ENCODE results near the gene RAP1A.

The RAP1A gene

GRCh38 chr1:111732718-111733117, 113.1 kb downstream of the RAP1A start:
- in situ Hi-C loops (cut with MboI; ENCODE audit: low sequenced_read_pairs, unreplicated experiment), result no loop called here
- DNase-seq (ENCODE audit: low spot score), result no peak
- TF ChIP-seq, protein P1, sequence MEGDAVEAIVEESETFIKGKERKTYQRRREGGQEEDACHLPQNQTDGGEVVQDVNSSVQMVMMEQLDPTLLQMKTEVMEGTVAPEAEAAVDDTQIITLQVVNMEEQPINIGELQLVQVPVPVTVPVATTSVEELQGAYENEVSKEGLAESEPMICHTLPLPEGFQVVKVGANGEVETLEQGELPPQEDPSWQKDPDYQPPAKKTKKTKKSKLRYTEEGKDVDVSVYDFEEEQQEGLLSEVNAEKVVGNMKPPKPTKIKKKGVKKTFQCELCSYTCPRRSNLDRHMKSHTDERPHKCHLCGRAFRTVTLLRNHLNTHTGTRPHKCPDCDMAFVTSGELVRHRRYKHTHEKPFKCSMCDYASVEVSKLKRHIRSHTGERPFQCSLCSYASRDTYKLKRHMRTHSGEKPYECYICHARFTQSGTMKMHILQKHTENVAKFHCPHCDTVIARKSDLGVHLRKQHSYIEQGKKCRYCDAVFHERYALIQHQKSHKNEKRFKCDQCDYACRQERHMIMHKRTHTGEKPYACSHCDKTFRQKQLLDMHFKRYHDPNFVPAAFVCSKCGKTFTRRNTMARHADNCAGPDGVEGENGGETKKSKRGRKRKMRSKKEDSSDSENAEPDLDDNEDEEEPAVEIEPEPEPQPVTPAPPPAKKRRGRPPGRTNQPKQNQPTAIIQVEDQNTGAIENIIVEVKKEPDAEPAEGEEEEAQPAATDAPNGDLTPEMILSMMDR (IDR thresholded peaks at IDR 0.05; ENCODE audit: borderline replicate concordance, control extremely low read depth, extremely low read depth, insufficient read depth, missing control alignments), result no peak

DNA sequence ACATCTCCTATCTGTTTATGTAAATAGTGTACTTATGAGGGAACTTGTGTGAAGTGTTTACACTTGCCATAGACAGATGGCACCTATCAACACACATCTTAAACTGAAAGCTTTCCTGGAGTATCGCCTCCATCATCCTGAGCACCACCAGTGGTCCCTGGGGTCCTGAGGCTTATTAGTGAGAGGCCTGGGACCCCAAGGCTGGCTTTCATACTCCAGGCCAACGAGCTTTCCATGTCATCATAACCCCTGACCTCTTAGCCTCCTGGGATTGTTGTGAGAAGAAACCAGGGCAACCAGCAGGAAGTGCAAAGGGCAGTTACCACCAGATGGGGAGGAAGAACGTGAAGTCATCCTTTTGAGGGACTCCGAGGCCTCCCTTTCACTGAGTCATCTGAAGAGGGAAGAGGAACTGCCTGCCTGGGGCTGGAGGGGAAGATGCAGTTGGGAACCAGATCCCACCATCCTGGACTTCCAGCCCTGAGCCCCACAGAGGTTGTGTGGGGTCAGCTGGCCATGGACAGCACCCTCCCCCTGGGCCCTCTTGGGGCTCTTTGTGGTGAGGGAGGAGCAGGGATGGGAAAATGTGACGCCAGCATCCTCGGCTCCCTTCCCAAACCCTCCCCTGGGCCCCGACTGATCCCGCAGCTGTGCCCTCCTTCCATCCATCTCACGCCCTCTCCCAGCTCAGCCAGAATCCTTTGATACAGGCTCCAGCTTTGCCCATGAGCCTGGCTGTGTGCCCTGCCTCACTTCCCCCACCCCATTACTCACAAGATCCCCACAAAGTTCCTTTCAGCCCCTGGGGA, 113.8 kb downstream of the RAP1A start:
- in situ Hi-C loops (cut with MboI; ENCODE audit: low sequenced_read_pairs, unreplicated experiment), result no loop called here
- TF ChIP-seq, protein P1 (IDR thresholded peaks at IDR 0.05; ENCODE audit: borderline replicate concordance, control extremely low read depth, extremely low read depth, insufficient read depth, missing control alignments), result no peak
- no peak for DNase-seq (ENCODE audit: low spot score)

DNA sequence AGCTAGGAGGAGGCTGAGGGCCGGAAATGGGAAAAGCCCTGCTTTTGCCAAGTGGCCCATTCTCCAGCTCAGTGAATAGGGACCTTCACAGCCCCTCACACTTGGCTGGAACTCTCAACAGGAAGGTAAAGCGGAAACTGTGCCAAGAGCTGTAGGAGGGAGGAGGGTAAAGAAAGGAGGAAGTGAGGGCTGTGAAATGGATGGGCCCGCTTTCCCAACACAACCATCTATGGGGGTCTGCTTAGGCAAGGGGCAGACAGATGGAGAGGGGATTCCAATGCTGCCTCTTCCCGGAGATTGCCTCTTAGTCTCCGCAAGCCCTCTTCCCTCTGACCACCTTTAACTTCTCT, 114.4 kb downstream of the RAP1A start:
- DNase-seq (ENCODE audit: low spot score), result no peak
- TF ChIP-seq, protein P1 (IDR thresholded peaks at IDR 0.05; ENCODE audit: borderline replicate concordance, control extremely low read depth, extremely low read depth, insufficient read depth, missing control alignments), result no peak
- in situ Hi-C loops (cut with MboI; ENCODE audit: low sequenced_read_pairs, unreplicated experiment), result no loop called here

DNA sequence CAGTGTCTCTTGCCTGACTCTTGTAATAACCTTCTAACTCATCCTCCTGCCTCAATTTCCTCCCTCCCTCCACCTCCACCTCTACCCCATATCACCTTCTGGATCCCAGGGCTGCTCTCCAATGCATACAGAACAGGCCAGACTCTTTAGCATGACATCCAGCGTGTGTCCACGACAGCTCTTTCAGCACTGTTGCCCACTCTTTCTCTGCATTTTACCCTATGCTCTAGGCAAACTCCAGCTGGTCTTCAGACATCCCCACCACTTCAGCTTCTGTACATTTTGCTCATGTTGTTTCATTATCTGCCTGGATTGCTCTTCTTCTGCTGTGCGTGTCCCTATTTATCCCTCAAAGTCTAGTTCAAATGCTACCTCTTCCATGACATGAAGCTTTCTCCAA, 114.8 kb downstream of the RAP1A start:
- in situ Hi-C loops (cut with MboI; ENCODE audit: low sequenced_read_pairs, unreplicated experiment), result no loop called here
- TF ChIP-seq, protein P1 (IDR thresholded peaks at IDR 0.05; ENCODE audit: borderline replicate concordance, control extremely low read depth, extremely low read depth, insufficient read depth, missing control alignments), result no peak
- no peak for DNase-seq (ENCODE audit: low spot score)

DNA sequence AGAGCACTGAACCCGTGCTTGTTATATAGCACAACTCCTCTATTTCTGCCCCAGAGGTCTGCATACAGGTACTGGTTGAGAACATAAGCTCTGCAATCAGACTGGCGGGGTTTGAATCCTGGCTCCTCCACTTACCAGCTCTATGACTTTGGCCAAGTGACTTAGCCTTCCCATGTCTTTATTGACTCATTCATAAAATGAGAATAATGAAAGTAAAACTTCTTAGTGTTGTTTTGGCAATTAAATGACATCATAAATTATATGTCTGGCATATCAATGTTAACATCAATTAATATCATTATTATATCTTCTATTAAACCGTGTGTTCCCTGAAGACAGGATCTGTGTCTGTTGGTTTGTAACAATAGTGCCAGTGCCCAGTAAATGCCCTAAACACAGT, 115.3 kb downstream of the RAP1A start:
- no peak for DNase-seq (ENCODE audit: low spot score)
- TF ChIP-seq, protein P1 (IDR thresholded peaks at IDR 0.05; ENCODE audit: borderline replicate concordance, control extremely low read depth, extremely low read depth, insufficient read depth, missing control alignments), result no peak
- in situ Hi-C loops (cut with MboI; ENCODE audit: low sequenced_read_pairs, unreplicated experiment), result no loop called here

DNA sequence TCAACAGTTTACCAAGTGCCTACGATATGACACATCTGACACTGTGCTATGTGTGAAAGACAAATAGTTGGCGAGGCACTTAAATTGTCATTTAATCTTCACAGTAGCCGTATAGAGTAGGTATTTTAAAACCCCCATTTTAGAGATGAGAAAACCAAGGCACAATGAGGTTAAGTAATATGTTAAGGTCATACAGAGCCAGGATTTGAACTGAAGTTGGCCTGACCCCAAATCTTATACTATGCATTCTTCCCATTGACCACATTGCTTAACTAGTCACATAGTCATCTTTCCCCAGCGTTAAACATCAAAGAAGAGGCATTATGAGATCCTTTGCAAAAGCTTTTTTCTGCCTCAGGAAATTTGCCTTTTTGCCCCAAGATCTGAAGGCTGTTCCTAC, 115.7 kb downstream of the RAP1A start:
- in situ Hi-C loops (cut with MboI; ENCODE audit: low sequenced_read_pairs, unreplicated experiment), result no loop called here
- TF ChIP-seq, protein P1 (IDR thresholded peaks at IDR 0.05; ENCODE audit: borderline replicate concordance, control extremely low read depth, extremely low read depth, insufficient read depth, missing control alignments), result no peak
- DNase-seq (ENCODE audit: low spot score), result no peak

Measured in GM13976 (cell line).